DOHH2 (cell line): ENCODE measurements around the gene MYCBP2.

Source experiments
- CTCF ChIP-seq: fragments of 200-600 bp; sonication (generic); IDR thresholded peaks from one replicate; pipeline ENCODE4 v1.5.1; 2014; ENCODE audit warnings: antibody characterized with exemption, mild to moderate bottlenecking, low read depth, low read length; ENCODE audit not compliant: poor library complexity, severe bottlenecking
- EZH2phosphoT487 ChIP-seq: fragments of 200-600 bp; sonication (generic); IDR thresholded peaks from 2 replicates; pipeline ENCODE4 v1.6.1; 2017; ENCODE audit warnings: borderline replicate concordance, mild to moderate bottlenecking, antibody characterized with exemption, low read length, moderate library complexity, mixed read lengths

- no peak for TF ChIP-seq CTCF
- TF ChIP-seq EZH2phosphoT487, result no peak
Observed at GRCh38 chr13:77019756-77020155, 307.1 kb downstream of the MYCBP2 start.
